Stomach (tissue), 4 donors: Measurements from ENCODE around the gene LLCFC1.

Experiments
- POLR2A ChIP-seq, 4 donors: fragments of 450-650 bp; IDR thresholded peaks; one replicate each; pipeline ENCODE4 v1.6.1; 2016; ENCODE audit warnings: antibody characterized with exemption in 4 of 4, control low read depth in 2 of 4, mild to moderate bottlenecking in 1 of 4, moderate library complexity in 1 of 4
- TF ChIP-seq, protein P1 (sequence below), 7 experiments: fragments of 450-650 bp in 4 of 7; fragments of 200-600 bp in 3 of 7; sonication (generic) in 3 of 7; IDR thresholded peaks; one replicate each; pipeline ENCODE4 v1.5.1; 2016 to 2019; ENCODE audit warnings: antibody characterized with exemption in 7 of 7, control low read depth in 2 of 7, mild to moderate bottlenecking in 1 of 7

DNA sequence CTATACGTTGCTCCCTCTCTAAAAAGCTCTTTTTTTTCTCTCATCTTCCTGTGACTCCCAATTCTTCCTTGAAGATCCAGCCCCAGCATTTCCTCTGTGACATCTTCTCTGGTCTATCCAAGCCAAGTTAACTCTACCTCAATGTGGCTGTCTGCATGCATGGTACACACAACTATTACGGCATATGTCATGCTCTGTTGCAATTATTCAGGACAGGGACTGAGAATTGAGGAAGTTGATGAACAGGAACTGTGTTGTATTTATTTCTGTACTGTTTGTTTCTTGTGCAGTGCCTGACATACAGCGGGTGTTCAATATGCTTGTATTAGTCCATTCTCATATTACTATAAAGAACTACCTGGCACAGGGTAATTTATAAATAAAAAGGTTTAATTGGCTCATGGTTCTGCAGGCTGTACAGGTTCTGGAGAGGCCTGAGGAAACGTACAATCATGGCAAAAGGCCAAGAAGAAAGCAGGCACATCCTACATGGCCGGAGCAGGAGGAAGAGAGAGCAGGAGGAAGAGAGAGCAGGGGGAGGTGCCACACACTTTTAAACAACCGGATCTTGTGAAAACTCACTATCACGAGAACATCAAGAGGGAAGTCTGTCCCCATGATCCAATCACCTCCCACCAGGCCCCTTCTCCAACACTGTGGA is 12.1 kb upstream of the LLCFC1 start:
- TF ChIP-seq, protein P1, sequence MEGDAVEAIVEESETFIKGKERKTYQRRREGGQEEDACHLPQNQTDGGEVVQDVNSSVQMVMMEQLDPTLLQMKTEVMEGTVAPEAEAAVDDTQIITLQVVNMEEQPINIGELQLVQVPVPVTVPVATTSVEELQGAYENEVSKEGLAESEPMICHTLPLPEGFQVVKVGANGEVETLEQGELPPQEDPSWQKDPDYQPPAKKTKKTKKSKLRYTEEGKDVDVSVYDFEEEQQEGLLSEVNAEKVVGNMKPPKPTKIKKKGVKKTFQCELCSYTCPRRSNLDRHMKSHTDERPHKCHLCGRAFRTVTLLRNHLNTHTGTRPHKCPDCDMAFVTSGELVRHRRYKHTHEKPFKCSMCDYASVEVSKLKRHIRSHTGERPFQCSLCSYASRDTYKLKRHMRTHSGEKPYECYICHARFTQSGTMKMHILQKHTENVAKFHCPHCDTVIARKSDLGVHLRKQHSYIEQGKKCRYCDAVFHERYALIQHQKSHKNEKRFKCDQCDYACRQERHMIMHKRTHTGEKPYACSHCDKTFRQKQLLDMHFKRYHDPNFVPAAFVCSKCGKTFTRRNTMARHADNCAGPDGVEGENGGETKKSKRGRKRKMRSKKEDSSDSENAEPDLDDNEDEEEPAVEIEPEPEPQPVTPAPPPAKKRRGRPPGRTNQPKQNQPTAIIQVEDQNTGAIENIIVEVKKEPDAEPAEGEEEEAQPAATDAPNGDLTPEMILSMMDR (IDR thresholded peaks at IDR 0.05): no peak
- TF ChIP-seq POLR2A (IDR thresholded peaks at IDR 0.05): no peak
